MCF 10A (cell line): Measurements from ENCODE around the gene ZNF793. TPM values are rescaled to one million over a fixed set of nuclear protein-coding genes. Genes with fewer than 3 reads are reported as not detected.

Source experiments
- BruUV-seq: library from RNA; stranded (reverse); fragments of 400-500 nt; replicated peaks from 2 replicates; lab custom pipeline; 2021; lab: Mats Ljungman, UMichigan
- CTCF ChIA-PET: fragments of 300-600 bp; sonication (Branson Sonifier 250); formaldehyde crosslinking; extraction: SDS; loops from one replicate; lab custom pipeline; 2021; ENCODE audit warnings: antibody characterized with exemption, inconsistent platforms; lab: Yijun Ruan, JAX
- POLR2A ChIA-PET: fragments of 300-600, 350-650 bp; sonication (Branson Sonifier 250); formaldehyde crosslinking; extraction: SDS; loops from one replicate; lab custom pipeline; 2020; ENCODE audit warnings: antibody characterized with exemption, inconsistent platforms; lab: Yijun Ruan, JAX
- DNase-seq: peaks from one replicate; pipeline ENCODE4 v3.0.0-alpha.2; 2018; ENCODE audit not compliant: unreplicated experiment
- H3K27ac Mint-ChIP-seq: one replicate; pipeline ENCODE4 v1.8.0; 2022; ENCODE audit warnings: mild to moderate bottlenecking, low read depth, mixed read lengths; ENCODE audit not compliant: unreplicated experiment
- H3K27me3 Mint-ChIP-seq: one replicate; pipeline ENCODE4 v1.8.0; 2022; ENCODE audit warnings: mixed read lengths; ENCODE audit not compliant: insufficient read depth, unreplicated experiment
- H3K36me3 Mint-ChIP-seq: one replicate; pipeline ENCODE4 v1.8.0; 2022; ENCODE audit warnings: mild to moderate bottlenecking, moderate library complexity, mixed read lengths; ENCODE audit not compliant: insufficient read depth, unreplicated experiment
- H3K4me1 Mint-ChIP-seq: one replicate; pipeline ENCODE4 v1.8.0; 2022; ENCODE audit warnings: mixed read lengths; ENCODE audit not compliant: insufficient read depth, unreplicated experiment
- H3K4me3 Mint-ChIP-seq: one replicate; pipeline ENCODE4 v1.8.0; 2022; ENCODE audit warnings: mild to moderate bottlenecking, moderate library complexity, mixed read lengths; ENCODE audit not compliant: unreplicated experiment
- H3K9me3 Mint-ChIP-seq: one replicate; pipeline ENCODE4 v1.8.0; 2022; ENCODE audit warnings: mixed read lengths; ENCODE audit not compliant: unreplicated experiment
- CTCF ChIP-seq: fragments of 200-600 bp; IDR thresholded peaks from one replicate; pipeline ENCODE4 v1.8.0; 2022; ENCODE audit warnings: antibody characterized with exemption, mild to moderate bottlenecking; ENCODE audit not compliant: unreplicated experiment
- intact Hi-C: fragments of 100-400 bp; cut with micrococcal nuclease; formaldehyde crosslinking; loops from 2 replicates; pipeline ENCODE4 v1.14.1; 2022
- total RNA-seq: library from RNA; stranded (reverse); gene quantifications from 2 replicates; pipeline ENCODE4 v1.2.3, GENCODE V29; 2022

Gene ZNF793
- total RNA-seq, 1 experiment from 2014 or later: not detected

- no peak overlapping the region for H3K27ac Mint-ChIP-seq
- ChIA-PET POLR2A (no interaction called here), CTCF (interaction anchor here (0.8 kb wide), 1 partner anchor 68 kb away, joined by 4 read pairs; no protein-coding TSS in a partner anchor)
- no TSS peak for BruUV-seq
- H3K9me3 Mint-ChIP-seq: peaks cover 13% of the 10 kb centered on the region
- H3K36me3 Mint-ChIP-seq: no peaks in the 10 kb centered on the region
- H3K4me3 Mint-ChIP-seq: no peak overlapping the region
- TF ChIP-seq CTCF: no peak
- no peaks in the 10 kb centered on the region for H3K4me1 Mint-ChIP-seq
- intact Hi-C loops: no loop called here
- no peaks in the 10 kb centered on the region for H3K27me3 Mint-ChIP-seq
- no peak for DNase-seq
These were observed 4.4 kb downstream of the ZNF793 start for GRCh38 chr19:37511186-37511585.

DNA sequence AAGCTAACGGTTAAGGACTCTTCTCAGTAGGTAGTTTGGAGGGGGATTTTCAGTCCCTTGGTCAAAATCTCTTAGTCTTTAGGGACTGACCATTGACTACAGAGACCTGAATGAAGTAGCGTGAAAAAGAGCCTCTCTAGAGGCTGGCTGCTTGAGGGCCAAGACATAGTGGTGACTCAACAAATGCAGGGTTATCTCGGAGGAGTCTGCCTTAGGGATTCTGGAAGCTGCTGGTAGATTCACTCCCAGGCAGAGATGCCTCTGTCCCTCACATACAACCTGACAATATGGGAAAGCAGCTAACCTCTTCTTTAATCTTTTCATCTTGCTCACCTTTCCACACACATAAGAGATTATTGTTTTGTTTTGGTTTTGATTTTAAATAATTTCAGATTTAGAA lies 5.1 kb downstream of the ZNF793 start:
- no peak for DNase-seq
- Mint-ChIP-seq H3K36me3 (no peaks in the 10 kb centered on the region), H3K4me1 (no peaks in the 10 kb centered on the region), H3K27ac (no peak overlapping the region), H3K27me3 (no peaks in the 10 kb centered on the region), H3K9me3 (peaks cover 13% of the 10 kb centered on the region), H3K4me3 (no peak overlapping the region)
- CTCF ChIA-PET: interaction anchor here (0.8 kb wide), 1 partner anchor 67 kb away, joined by 4 read pairs; no protein-coding TSS in a partner anchor
- intact Hi-C loops: no loop called here
- no peak for TF ChIP-seq CTCF
- POLR2A ChIA-PET: no interaction called here
- no TSS peak for BruUV-seq

- intact Hi-C loops: no loop called here
- no TSS peak for BruUV-seq
- H3K4me1 Mint-ChIP-seq: no peaks in the 10 kb centered on the region
- H3K27ac Mint-ChIP-seq: no peak overlapping the region
- H3K36me3 Mint-ChIP-seq: no peaks in the 10 kb centered on the region
- H3K9me3 Mint-ChIP-seq: peaks cover 13% of the 10 kb centered on the region
- CTCF ChIA-PET: no interaction called here
- POLR2A ChIA-PET: no interaction called here
- DNase-seq: no peak
- no peak for TF ChIP-seq CTCF
- no peaks in the 10 kb centered on the region for H3K27me3 Mint-ChIP-seq
- H3K4me3 Mint-ChIP-seq: no peak overlapping the region
These were observed 6.7 kb downstream of the ZNF793 start for GRCh38 chr19:37513397-37513796.

DNA sequence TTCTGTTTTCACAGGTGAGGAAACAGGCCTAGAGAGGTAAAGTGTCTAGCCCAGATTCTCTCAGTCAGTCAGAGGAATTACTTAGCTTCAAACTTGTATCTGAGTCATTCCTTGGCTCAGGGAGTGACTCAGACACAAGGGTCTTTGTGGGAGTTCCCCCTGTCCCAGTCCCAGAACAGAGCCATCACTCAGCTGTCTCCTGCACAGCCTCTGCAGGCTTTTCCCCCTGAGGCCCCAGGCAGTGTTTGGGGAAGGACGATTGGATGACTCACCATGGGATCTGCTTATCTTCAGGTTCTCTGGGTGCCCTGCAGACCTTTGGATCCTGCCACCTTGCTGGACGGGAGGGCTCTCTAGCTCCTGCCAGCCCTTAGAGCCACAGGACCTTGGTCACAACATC lies 13.2 kb downstream of the ZNF793 start:
- DNase-seq: no peak
- no peaks in the 10 kb centered on the region for H3K27me3 Mint-ChIP-seq
- BruUV-seq: no TSS peak
- peaks cover 12% of the 10 kb centered on the region for H3K9me3 Mint-ChIP-seq
- no peaks in the 10 kb centered on the region for H3K4me1 Mint-ChIP-seq
- H3K27ac Mint-ChIP-seq: no peak overlapping the region
- no peaks in the 10 kb centered on the region for H3K36me3 Mint-ChIP-seq
- ChIA-PET CTCF (no interaction called here), POLR2A (no interaction called here)
- intact Hi-C loops: no loop called here
- H3K4me3 Mint-ChIP-seq: no peak overlapping the region
- no peak for TF ChIP-seq CTCF
